GM23338 (cell line): ENCODE data around the gene ADCY7. TPM values are rescaled to one million over a fixed set of nuclear protein-coding genes. Genes with fewer than 3 reads are reported as not detected.

Experiments
- ATAC-seq: fragments of 200-7000 bp; cut with Tn5 transposase; 3 replicates; pipeline ENCODE4 v1.9.1; 2020
- DNase-seq: peaks from one replicate; pipeline ENCODE4 v3.0.0-alpha.2; 2015; ENCODE audit warnings: low spot score
- H2AFZ ChIP-seq: fragments of 200-600 bp; sonication (generic); 2 replicates; pipeline ENCODE4 v1.8.0; 2016; ENCODE audit warnings: antibody characterized with exemption, mild to moderate bottlenecking, moderate library complexity
- H3F3A ChIP-seq: fragments of 200-600 bp; sonication (generic); replicated peaks from 2 replicates; pipeline ENCODE4 v1.8.0; 2017; ENCODE audit warnings: antibody characterized with exemption, mixed run types, low read depth
- H3K27ac ChIP-seq: fragments of 200-600 bp; sonication (generic); 2 replicates; pipeline ENCODE4 v1.6.1; 2016; ENCODE audit warnings: low read depth
- H3K27me3 ChIP-seq: fragments of 200-600 bp; sonication (generic); 2 replicates; pipeline ENCODE4 v1.8.0; 2016; ENCODE audit warnings: mild to moderate bottlenecking, mixed run types, moderate library complexity; ENCODE audit not compliant: insufficient read depth
- H3K36me3 ChIP-seq: fragments of 200-600 bp; sonication (generic); 2 replicates; pipeline ENCODE4 v1.8.0; 2016; ENCODE audit warnings: mild to moderate bottlenecking; ENCODE audit not compliant: insufficient read depth
- H3K4me1 ChIP-seq: fragments of 200-600 bp; sonication (generic); 2 replicates; pipeline ENCODE4 v1.8.0; 2016; ENCODE audit warnings: mild to moderate bottlenecking, moderate library complexity; ENCODE audit not compliant: insufficient read depth
- H3K4me2 ChIP-seq: fragments of 200-600 bp; sonication (generic); 2 replicates; pipeline ENCODE4 v1.7.1; 2017; ENCODE audit warnings: mixed run types
- H3K4me3 ChIP-seq: fragments of 200-600 bp; sonication (generic); 2 replicates; pipeline ENCODE4 v1.6.1; 2016; ENCODE audit warnings: mixed run types
- H3K79me2 ChIP-seq: fragments of 200-600 bp; sonication (generic); replicated peaks from 2 replicates; pipeline ENCODE4 v1.8.0; 2017; ENCODE audit warnings: mild to moderate bottlenecking; ENCODE audit not compliant: insufficient read depth
- H3K9me2 ChIP-seq: fragments of 200-600 bp; sonication (generic); 2 replicates; pipeline ENCODE4 v1.8.0; 2017; ENCODE audit not compliant: insufficient read depth
- H4K20me1 ChIP-seq: fragments of 200-600 bp; sonication (generic); replicated peaks from 2 replicates; pipeline ENCODE4 v1.8.0; 2017; ENCODE audit warnings: mild to moderate bottlenecking; ENCODE audit not compliant: insufficient read depth
- H3K27ac Mint-ChIP-seq: 2 replicates; pipeline ENCODE4 v1.8.0; 2020; ENCODE audit warnings: inconsistent platforms, mild to moderate bottlenecking, moderate library complexity, mixed read lengths
- H3K27me3 Mint-ChIP-seq: 3 replicates; pipeline ENCODE4 v1.8.0; 2022; ENCODE audit warnings: low read depth, mild to moderate bottlenecking, moderate library complexity, mixed read lengths, inconsistent platforms; ENCODE audit not compliant: insufficient read depth, poor library complexity
- H3K36me3 Mint-ChIP-seq: 3 replicates; pipeline ENCODE4 v1.8.0; 2021; ENCODE audit warnings: low read depth, mild to moderate bottlenecking, inconsistent platforms, moderate library complexity, mixed read lengths
- H3K4me1 Mint-ChIP-seq: 3 replicates; pipeline ENCODE4 v1.8.0; 2020; ENCODE audit warnings: mild to moderate bottlenecking, inconsistent platforms, mixed read lengths
- H3K4me3 Mint-ChIP-seq: 3 replicates; pipeline ENCODE4 v1.8.0; 2021; ENCODE audit warnings: moderate library complexity, mild to moderate bottlenecking, inconsistent platforms, mixed read lengths
- H3K9me3 Mint-ChIP-seq: 3 replicates; pipeline ENCODE4 v1.8.0; 2020; ENCODE audit warnings: moderate library complexity, mild to moderate bottlenecking, inconsistent platforms, mixed read lengths
- CREB1 ChIP-seq: fragments of 250-450 bp; sonication (Bioruptor Pico); IDR thresholded peaks from 2 replicates; pipeline ENCODE4 v1.5.0; 2020; ENCODE audit warnings: low read depth, mild to moderate bottlenecking, moderate library complexity
- ETS1 ChIP-seq: IDR thresholded peaks from 2 replicates; pipeline ENCODE4 v1.6.1; 2016; ENCODE audit warnings: antibody characterized with exemption
- EZH2 ChIP-seq: fragments of 200-600 bp; sonication (generic); IDR thresholded peaks from one replicate; pipeline ENCODE4 v1.8.0; 2017; ENCODE audit warnings: antibody characterized with exemption, mild to moderate bottlenecking, low read depth; ENCODE audit not compliant: unreplicated experiment
- EZH2phosphoT487 ChIP-seq: fragments of 200-600 bp; sonication (generic); IDR thresholded peaks from one replicate; pipeline ENCODE4 v1.8.1; 2018; ENCODE audit warnings: antibody characterized with exemption; ENCODE audit not compliant: unreplicated experiment
- POLR2AphosphoS5 ChIP-seq: IDR thresholded peaks from 2 replicates; pipeline ENCODE4 v1.6.1; 2016; ENCODE audit warnings: antibody characterized with exemption, low read depth
- REST ChIP-seq: IDR thresholded peaks from one replicate; pipeline ENCODE4 v1.6.1; 2018; ENCODE audit warnings: antibody characterized with exemption; ENCODE audit not compliant: unreplicated experiment
- ZNF114 ChIP-seq: fragments of 250-450 bp; sonication (Bioruptor Pico); IDR thresholded peaks from 2 replicates; pipeline ENCODE4 v1.5.0; 2020; ENCODE audit warnings: mild to moderate bottlenecking, moderate library complexity
- ZNF462 ChIP-seq: fragments of 250-450 bp; sonication (Bioruptor Pico); IDR thresholded peaks from 2 replicates; pipeline ENCODE4 v1.5.0; 2020; ENCODE audit warnings: mild to moderate bottlenecking, moderate library complexity
- polyA plus RNA-seq: library from polyadenylated mRNA; unstranded; fragments of >200 nt; fragmentation: Nextera tagmentation; extraction: Ambion mirVana; gene quantifications from 2 replicates; pipeline ENCODE4 v1.2.1, GENCODE V29; 2016
- total RNA-seq: library from RNA; depleted of rRNA; stranded (reverse); fragments of >200 nt; shearing (Covaris generic); gene quantifications from 2 replicates; pipeline ENCODE4 v1.2.3, GENCODE V29; 2014

Gene ADCY7
- total and polyA plus RNA-seq, 2 experiments from 2014 or later: 2.4 to 10.5 TPM

- no peak overlapping the region for H3K4me3 Mint-ChIP-seq
- no peaks in the 10 kb centered on the region for H3K9me3 Mint-ChIP-seq
- DNase-seq: no peak
- no peak overlapping the region for H3K4me3 ChIP-seq
- no peaks in the 10 kb centered on the region for H4K20me1 ChIP-seq
- no peaks in the 10 kb centered on the region for H3K27me3 ChIP-seq
- no peaks in the 10 kb centered on the region for H3K36me3 Mint-ChIP-seq
- H3K4me1 ChIP-seq: no peaks in the 10 kb centered on the region
- H3K27ac Mint-ChIP-seq: no peak overlapping the region
- no peak overlapping the region for H3K27ac ChIP-seq
- no peak for ATAC-seq
- H3K36me3 ChIP-seq: no peaks in the 10 kb centered on the region
- TF ChIP-seq ZNF462 (CRISPR knock-in tag) (no peak), POLR2AphosphoS5 (no peak), ETS1 (no peak), EZH2 (no peak), CREB1 (CRISPR knock-in tag) (no peak), ZNF114 (CRISPR knock-in tag) (no peak), EZH2phosphoT487 (no peak), REST (no peak)
- H3K9me2 ChIP-seq: no peaks in the 10 kb centered on the region
- no peak overlapping the region for H2AFZ ChIP-seq
- H3K4me2 ChIP-seq: no peak overlapping the region
- no peaks in the 10 kb centered on the region for H3K79me2 ChIP-seq
- H3F3A ChIP-seq: no peaks in the 10 kb centered on the region
- H3K4me1 Mint-ChIP-seq: no peaks in the 10 kb centered on the region
- no peaks in the 10 kb centered on the region for H3K27me3 Mint-ChIP-seq
These were observed 28.6 kb downstream of the ADCY7 start for GRCh38 chr16:50294955-50295354.
